MCF 10A (cell line): ENCODE measurements around the gene C4orf51. TPM values are rescaled to one million over a fixed set of nuclear protein-coding genes. Genes with fewer than 3 reads are reported as not detected.

Source experiments
- BruUV-seq: library from RNA; stranded (reverse); fragments of 400-500 nt; replicated peaks from 2 replicates; lab custom pipeline; 2021; lab: Mats Ljungman, UMichigan
- CTCF ChIA-PET: fragments of 300-600 bp; sonication (Branson Sonifier 250); formaldehyde crosslinking; extraction: SDS; loops from one replicate; lab custom pipeline; 2021; ENCODE audit warnings: antibody characterized with exemption, inconsistent platforms; lab: Yijun Ruan, JAX
- POLR2A ChIA-PET: fragments of 300-600, 350-650 bp; sonication (Branson Sonifier 250); formaldehyde crosslinking; extraction: SDS; loops from one replicate; lab custom pipeline; 2020; ENCODE audit warnings: antibody characterized with exemption, inconsistent platforms; lab: Yijun Ruan, JAX
- DNase-seq: peaks from one replicate; pipeline ENCODE4 v3.0.0-alpha.2; 2018; ENCODE audit not compliant: unreplicated experiment
- H3K27ac Mint-ChIP-seq: one replicate; pipeline ENCODE4 v1.8.0; 2022; ENCODE audit warnings: mild to moderate bottlenecking, low read depth, mixed read lengths; ENCODE audit not compliant: unreplicated experiment
- H3K27me3 Mint-ChIP-seq: one replicate; pipeline ENCODE4 v1.8.0; 2022; ENCODE audit warnings: mixed read lengths; ENCODE audit not compliant: insufficient read depth, unreplicated experiment
- H3K36me3 Mint-ChIP-seq: one replicate; pipeline ENCODE4 v1.8.0; 2022; ENCODE audit warnings: mild to moderate bottlenecking, moderate library complexity, mixed read lengths; ENCODE audit not compliant: insufficient read depth, unreplicated experiment
- H3K4me1 Mint-ChIP-seq: one replicate; pipeline ENCODE4 v1.8.0; 2022; ENCODE audit warnings: mixed read lengths; ENCODE audit not compliant: insufficient read depth, unreplicated experiment
- H3K4me3 Mint-ChIP-seq: one replicate; pipeline ENCODE4 v1.8.0; 2022; ENCODE audit warnings: mild to moderate bottlenecking, moderate library complexity, mixed read lengths; ENCODE audit not compliant: unreplicated experiment
- H3K9me3 Mint-ChIP-seq: one replicate; pipeline ENCODE4 v1.8.0; 2022; ENCODE audit warnings: mixed read lengths; ENCODE audit not compliant: unreplicated experiment
- intact Hi-C: fragments of 100-400 bp; cut with micrococcal nuclease; formaldehyde crosslinking; loops from 2 replicates; pipeline ENCODE4 v1.14.1; 2022
- total RNA-seq: library from RNA; stranded (reverse); gene quantifications from 2 replicates; pipeline ENCODE4 v1.2.3, GENCODE V29; 2022
- TF ChIP-seq, protein P1 (sequence below): fragments of 200-600 bp; IDR thresholded peaks from one replicate; pipeline ENCODE4 v1.8.0; 2022; ENCODE audit warnings: antibody characterized with exemption, mild to moderate bottlenecking; ENCODE audit not compliant: unreplicated experiment

The C4orf51 gene
- total RNA-seq, 1 experiment from 2014 or later, result not detected

GRCh38 chr4:145760961-145761929, 81.3 kb downstream of the C4orf51 start:
- no peaks in the 10 kb centered on the region for H3K4me1 Mint-ChIP-seq
- TF ChIP-seq, protein P1, sequence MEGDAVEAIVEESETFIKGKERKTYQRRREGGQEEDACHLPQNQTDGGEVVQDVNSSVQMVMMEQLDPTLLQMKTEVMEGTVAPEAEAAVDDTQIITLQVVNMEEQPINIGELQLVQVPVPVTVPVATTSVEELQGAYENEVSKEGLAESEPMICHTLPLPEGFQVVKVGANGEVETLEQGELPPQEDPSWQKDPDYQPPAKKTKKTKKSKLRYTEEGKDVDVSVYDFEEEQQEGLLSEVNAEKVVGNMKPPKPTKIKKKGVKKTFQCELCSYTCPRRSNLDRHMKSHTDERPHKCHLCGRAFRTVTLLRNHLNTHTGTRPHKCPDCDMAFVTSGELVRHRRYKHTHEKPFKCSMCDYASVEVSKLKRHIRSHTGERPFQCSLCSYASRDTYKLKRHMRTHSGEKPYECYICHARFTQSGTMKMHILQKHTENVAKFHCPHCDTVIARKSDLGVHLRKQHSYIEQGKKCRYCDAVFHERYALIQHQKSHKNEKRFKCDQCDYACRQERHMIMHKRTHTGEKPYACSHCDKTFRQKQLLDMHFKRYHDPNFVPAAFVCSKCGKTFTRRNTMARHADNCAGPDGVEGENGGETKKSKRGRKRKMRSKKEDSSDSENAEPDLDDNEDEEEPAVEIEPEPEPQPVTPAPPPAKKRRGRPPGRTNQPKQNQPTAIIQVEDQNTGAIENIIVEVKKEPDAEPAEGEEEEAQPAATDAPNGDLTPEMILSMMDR, result no peak
- no peaks in the 10 kb centered on the region for H3K27me3 Mint-ChIP-seq
- no TSS peak for BruUV-seq
- H3K4me3 Mint-ChIP-seq, result no peak overlapping the region
- no peak for DNase-seq
- intact Hi-C loops, result no loop called here
- H3K27ac Mint-ChIP-seq, result no peak overlapping the region
- peaks cover 49% of the 10 kb centered on the region for H3K36me3 Mint-ChIP-seq
- ChIA-PET CTCF (interaction anchor here (0.7 to 1.3 kb wide), 2 partner anchors 22 to 30 kb away, joined by 4 to 6 read pairs; no protein-coding TSS in a partner anchor), POLR2A (interaction anchor here (0.6 kb wide), 1 partner anchor 12 kb away, joined by 3 read pairs; no protein-coding TSS in a partner anchor)
- no peaks in the 10 kb centered on the region for H3K9me3 Mint-ChIP-seq

DNA sequence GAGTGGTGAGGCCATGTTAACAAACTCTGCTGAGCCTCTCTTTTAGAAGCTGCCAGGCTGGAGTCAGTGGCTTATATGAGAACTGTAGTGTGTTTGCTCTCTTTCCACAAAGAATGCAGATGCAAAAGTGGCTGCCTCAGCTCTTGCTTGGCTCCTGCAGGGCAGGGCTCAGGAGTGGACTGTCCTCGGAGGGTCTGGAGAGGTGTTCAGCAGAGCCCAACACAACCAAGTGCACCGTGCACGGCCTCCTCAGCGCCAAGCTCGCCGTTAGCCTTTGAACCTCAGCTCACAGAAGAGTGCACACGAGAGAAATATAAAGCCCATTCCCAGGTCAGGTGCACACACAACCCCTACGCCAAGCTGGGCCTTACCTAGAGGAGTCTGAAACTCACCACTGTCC, 82.8 kb downstream of the C4orf51 start:
- ChIA-PET CTCF (interaction anchor here (0.6 kb wide), 1 partner anchor 21 kb away, joined by 3 read pairs; no protein-coding TSS in a partner anchor), POLR2A (no interaction called here)
- no TSS peak for BruUV-seq
- intact Hi-C loops, result no loop called here
- H3K27me3 Mint-ChIP-seq, result no peaks in the 10 kb centered on the region
- H3K27ac Mint-ChIP-seq, result no peak overlapping the region
- DNase-seq, result no peak
- no peaks in the 10 kb centered on the region for H3K4me1 Mint-ChIP-seq
- H3K36me3 Mint-ChIP-seq, result peaks cover 49% of the 10 kb centered on the region
- TF ChIP-seq, protein P1, result no peak
- H3K9me3 Mint-ChIP-seq, result no peaks in the 10 kb centered on the region
- no peak overlapping the region for H3K4me3 Mint-ChIP-seq

DNA sequence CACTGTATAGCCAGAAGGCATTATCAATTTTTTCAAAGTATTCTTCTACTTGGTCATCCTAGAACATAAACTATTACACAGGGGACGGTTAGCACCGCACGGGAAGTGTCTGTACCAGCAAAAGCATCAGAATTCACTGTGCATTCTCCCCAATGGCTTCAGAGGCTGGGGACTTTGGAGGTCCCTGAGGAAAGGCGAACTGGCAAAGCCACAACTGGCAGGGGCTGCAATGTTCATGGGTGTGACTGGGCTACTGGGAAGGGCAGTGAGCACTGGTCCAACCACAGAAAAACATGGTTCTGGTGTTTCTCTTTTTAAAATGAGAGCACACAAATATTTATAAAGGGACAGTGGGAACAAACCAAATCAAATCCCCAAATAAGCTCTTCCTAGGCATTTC, 83.5 kb downstream of the C4orf51 start:
- Mint-ChIP-seq H3K27ac (no peak overlapping the region), H3K4me3 (no peak overlapping the region), H3K4me1 (no peaks in the 10 kb centered on the region), H3K9me3 (no peaks in the 10 kb centered on the region), H3K36me3 (peaks cover 48% of the 10 kb centered on the region), H3K27me3 (no peaks in the 10 kb centered on the region)
- CTCF ChIA-PET, result no interaction called here
- TF ChIP-seq, protein P1, result no peak
- intact Hi-C loops, result no loop called here
- POLR2A ChIA-PET, result no interaction called here
- DNase-seq, result no peak
- BruUV-seq, result no TSS peak

- BruUV-seq, result no TSS peak
- CTCF ChIA-PET, result interaction anchor here (0.6 to 0.7 kb wide), 2 partner anchors 21 to 27 kb away, joined by 3 read pairs; no protein-coding TSS in a partner anchor
- Mint-ChIP-seq H3K27ac (no peak overlapping the region), H3K4me3 (no peak overlapping the region), H3K27me3 (no peaks in the 10 kb centered on the region), H3K4me1 (no peaks in the 10 kb centered on the region), H3K36me3 (peaks cover 37% of the 10 kb centered on the region), H3K9me3 (no peaks in the 10 kb centered on the region)
- POLR2A ChIA-PET, result no interaction called here
- TF ChIP-seq, protein P1, result no peak
- DNase-seq, result no peak
- intact Hi-C loops, result no loop called here
These were observed 86.3 kb downstream of the C4orf51 start for GRCh38 chr4:145766273-145766672.
